Measurements from ENCODE around the gene PIKFYVE.

GRCh38 chr2:208234786-208235185 lies 31.3 kb upstream of the PIKFYVE start:
- TF ChIP-seq POLR2A (IDR thresholded peaks at IDR 0.05; ENCODE audit: low read length) (no peak), GATA1 (IDR thresholded peaks at IDR 0.05; ENCODE audit: low read depth, low read length) (no peak)
